SK-MEL-5 (cell line): Measurements from ENCODE around the gene ARVCF. TPM values are rescaled to one million over a fixed set of nuclear protein-coding genes. Genes with fewer than 3 reads are reported as not detected.

Experiments used
- DNase-seq: peaks from one replicate; pipeline ENCODE4 v3.0.0-alpha.2; 2016; ENCODE audit warnings: low read depth, low spot score
- in situ Hi-C: cut with HindIII; loops from 2 replicates; pipeline ENCODE4 v1.10.0; 2016; ENCODE audit warnings: low sequenced_read_pairs, high pct_unique_total_duplicates, low pct_unique_long_range_greater_than_20kb
- total RNA-seq: library from RNA; depleted of rRNA; stranded (reverse); fragments of >200 nt; shearing (Covaris generic); gene quantifications from 2 replicates; pipeline ENCODE4 v1.2.3, GENCODE V29; 2014

ARVCF gene
- total RNA-seq, 1 experiment from 2014 or later, result 5.4 TPM

GRCh38 chr22:19974935-19975706, 41.5 kb downstream of the ARVCF start:
- no peak for DNase-seq
- in situ Hi-C loops, result no loop called here

DNA sequence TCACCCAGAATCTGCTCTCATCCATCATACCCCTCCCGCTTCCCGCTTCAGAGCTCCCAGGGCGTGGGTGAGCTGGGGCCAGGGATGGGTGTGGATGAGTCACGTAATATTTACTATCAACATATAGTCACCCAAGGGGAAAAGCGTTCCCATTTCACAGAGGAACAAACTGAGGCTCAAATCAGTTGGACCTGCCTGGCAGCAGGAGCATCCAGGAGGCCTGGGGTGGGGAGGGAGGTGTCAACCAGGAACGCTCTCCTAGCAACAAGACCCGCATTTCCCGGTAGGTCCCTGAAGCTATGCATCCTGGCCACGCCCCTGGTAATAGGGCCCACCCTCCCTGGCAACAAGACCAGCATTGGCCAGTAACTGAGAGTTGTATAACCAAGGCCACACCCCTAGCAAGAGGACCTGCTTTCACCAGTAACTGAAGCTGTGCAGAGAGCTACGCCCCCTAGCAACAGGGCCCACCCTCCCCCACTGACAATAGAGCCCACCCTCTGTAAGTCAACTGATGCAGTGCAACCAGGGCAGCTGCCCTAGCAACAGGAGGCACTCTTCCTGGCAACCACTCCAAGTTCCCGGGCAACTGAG, 42.3 kb downstream of the ARVCF start:
- in situ Hi-C loops, result no loop called here
- DNase-seq, result peak; percentile 92

- DNase-seq, result no peak
- in situ Hi-C loops, result no loop called here
Measured at GRCh38 chr22:19973551-19974267, 42.9 kb downstream of the ARVCF start.

DNA sequence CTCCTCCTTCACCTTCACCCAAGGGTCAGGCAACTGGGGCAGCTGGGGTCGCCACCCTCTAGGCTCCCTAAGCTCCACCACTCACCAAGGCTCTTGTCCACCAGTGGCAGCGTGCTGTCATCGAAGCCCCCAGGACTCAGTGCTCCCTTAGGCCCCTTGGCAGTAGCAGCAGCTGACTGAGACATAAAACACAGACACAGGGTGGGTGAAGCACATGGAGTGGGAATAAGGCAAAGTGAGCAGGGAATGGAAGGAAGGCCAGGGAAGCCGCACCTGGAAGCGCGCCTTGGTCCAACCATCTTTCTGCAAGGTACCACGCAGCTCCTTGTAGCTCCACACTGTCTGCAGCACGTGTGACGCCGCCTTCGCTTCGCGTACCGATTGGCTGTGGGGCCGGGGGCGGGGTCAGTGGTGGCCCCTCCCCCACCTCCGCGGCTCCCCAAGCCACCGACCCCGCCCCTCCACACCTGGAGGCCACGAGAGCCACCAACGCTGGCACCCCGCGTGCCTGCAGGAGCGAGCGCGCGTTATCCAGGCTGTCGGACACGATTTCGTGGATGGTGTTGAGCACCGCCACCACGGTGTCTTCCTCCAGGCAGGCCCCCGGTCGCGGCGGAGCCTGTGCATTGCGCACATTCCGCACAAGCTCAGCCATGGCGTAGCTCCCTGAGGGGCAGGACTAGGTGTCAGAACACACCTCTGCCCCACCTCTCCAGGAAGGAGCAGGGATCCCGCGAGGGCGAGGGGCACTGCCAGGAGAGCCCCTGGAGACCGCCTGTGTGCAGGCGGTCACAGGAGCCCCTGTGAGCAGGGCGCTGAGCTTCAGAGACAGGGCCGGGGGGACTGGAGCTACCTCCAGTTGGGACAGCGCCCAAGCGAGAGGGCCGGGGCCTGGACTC, 43.7 kb downstream of the ARVCF start:
- DNase-seq, result no peak
- in situ Hi-C loops, result no loop called here

DNA sequence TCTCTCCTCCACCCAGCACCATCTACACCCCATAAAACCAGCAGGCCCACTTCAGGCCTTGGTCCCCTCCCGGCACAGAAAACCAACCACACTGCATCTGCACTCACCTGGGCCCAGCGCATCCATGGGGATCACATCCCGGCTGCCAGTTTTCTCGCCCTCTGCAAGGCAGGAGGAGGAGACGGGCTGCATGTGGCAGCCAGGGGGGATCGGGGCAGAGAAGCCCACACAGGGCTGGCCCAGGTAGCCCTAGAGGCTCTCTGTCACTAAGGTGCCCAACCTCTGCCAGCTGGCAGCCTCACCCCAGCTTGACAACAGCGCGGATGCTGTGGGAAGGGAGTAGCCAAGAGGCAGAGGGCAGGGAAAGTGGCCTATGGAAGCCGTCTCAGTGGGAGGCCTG, 44.4 kb downstream of the ARVCF start:
- in situ Hi-C loops, result no loop called here
- DNase-seq, result no peak

GRCh38 chr22:19971276-19972124, 45.1 kb downstream of the ARVCF start:
- in situ Hi-C loops, result no loop called here
- no peak for DNase-seq

- in situ Hi-C loops, result no loop called here
- DNase-seq, result peak; percentile 62
Measured at GRCh38 chr22:19970479-19971275, 45.9 kb downstream of the ARVCF start.

- in situ Hi-C loops, result no loop called here
- no peak for DNase-seq
Measured at GRCh38 chr22:19970031-19970478, 46.6 kb downstream of the ARVCF start.

GRCh38 chr22:19969141-19969928, 47.3 kb downstream of the ARVCF start:
- no peak for DNase-seq
- in situ Hi-C loops, result no loop called here

- DNase-seq, result no peak
- in situ Hi-C loops, result no loop called here
Measured at GRCh38 chr22:19968450-19968891, 48.2 kb downstream of the ARVCF start.

DNA sequence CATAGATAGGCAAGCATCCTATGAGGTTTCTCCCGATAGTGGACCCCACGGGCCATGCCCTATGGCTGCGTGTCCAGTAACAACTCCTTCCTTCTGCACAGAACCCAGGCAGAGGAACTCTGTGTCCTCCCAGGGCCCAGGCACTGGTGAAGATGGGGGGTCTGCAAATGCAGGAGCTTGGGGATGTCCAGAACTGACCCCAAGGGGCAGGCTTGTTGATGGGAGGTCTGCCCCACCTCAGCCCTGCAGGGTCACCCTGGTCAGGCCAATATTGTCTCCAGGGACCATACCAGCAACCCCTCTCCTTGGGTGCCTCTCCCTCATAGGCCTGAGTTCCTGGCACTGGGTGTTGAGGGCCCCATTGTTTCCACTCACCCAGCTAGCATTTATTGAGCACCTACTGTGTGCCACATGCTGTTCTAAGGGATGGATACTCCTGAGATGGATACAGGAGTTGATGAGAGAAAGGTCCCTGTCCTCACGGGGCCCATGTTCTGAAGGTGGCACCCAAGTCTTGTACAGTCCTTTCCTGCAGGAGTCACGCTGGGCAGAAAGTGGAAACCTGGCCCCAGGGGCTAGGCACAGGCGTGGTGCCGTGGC, 48.7 kb downstream of the ARVCF start:
- in situ Hi-C loops, result no loop called here
- DNase-seq, result no peak

DNA sequence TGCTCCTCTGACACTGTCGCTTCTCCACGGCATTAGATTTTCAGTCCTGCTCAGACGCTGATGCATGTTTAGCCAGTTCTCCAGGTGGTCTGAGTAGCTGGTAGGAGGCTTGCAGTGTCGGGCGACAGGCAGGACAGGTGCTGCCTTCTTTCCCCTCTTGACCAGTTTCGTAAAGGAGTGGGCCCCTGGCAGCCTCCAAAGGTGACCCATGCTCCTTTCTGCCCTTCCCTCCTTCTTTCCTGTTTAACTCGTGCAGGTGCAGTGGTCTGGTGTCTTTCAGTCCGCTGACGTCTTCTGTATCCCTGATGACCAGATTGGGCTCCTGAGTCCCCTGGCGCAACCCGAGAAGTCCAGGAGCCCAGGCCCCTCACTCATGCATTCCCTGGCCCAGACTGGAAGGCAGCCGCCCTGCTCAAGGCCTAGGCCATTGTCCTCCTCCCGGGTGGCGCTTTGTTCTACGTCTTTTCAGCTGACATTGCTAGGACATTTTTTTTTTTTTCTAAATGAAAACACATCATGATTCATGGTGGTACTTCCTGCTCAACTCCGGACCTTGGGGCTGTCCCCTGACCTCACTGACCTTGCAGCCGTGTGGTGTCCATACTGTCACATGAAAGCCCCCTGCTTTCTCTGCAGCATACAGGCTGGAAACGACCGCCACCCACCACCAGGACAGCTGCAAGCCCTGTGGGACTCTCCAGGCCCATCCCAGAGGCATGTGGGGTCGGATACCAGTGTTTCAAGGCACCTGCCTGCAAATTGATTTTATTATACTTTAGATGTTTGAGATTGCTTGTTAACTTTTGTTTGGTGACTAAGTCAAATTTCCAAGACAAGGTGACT, 49.5 kb downstream of the ARVCF start:
- in situ Hi-C loops, result no loop called here
- DNase-seq, result no peak

- in situ Hi-C loops, result no loop called here
- DNase-seq, result peak; percentile 41
Measured at GRCh38 chr22:19965771-19966709, 50.6 kb downstream of the ARVCF start.
